Regular cardiac myocyte (primary cell): ENCODE results near the gene OR4B1. TPM values are rescaled to one million over a fixed set of nuclear protein-coding genes. Genes with fewer than 3 reads are reported as not detected.

Experiments
- total RNA-seq: library from RNA; depleted of rRNA; stranded (reverse); fragments of >200 nt; gene quantifications from 2 replicates; pipeline ENCODE4 v1.2.3, GENCODE V29; 2014

OR4B1 gene, protein sequence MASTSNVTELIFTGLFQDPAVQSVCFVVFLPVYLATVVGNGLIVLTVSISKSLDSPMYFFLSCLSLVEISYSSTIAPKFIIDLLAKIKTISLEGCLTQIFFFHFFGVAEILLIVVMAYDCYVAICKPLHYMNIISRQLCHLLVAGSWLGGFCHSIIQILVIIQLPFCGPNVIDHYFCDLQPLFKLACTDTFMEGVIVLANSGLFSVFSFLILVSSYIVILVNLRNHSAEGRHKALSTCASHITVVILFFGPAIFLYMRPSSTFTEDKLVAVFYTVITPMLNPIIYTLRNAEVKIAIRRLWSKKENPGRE
- total RNA-seq = not detected in 2 replicates

DNA sequence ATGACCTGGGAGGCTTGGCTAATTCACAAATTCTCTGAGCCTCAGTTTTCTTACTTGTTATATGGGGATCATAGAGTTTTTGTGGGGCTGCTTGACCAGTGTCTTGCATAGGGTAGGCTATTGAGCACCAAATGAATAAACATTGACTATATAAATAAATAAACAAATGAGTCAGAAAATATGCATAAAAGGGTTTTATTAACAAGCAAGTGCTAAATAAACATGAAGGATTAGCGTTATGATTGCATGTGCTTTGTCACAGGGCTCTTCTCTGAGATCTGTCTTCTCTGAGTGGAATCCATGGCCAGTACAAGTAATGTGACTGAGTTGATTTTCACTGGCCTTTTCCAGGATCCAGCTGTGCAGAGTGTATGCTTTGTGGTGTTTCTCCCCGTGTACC is at the start of gene OR4B1:
OR4B1 (plus strand) TSS at position 301 of the 400 bp plus-strand sequence; CDS start at position 301, 0 bp downstream.

DNA sequence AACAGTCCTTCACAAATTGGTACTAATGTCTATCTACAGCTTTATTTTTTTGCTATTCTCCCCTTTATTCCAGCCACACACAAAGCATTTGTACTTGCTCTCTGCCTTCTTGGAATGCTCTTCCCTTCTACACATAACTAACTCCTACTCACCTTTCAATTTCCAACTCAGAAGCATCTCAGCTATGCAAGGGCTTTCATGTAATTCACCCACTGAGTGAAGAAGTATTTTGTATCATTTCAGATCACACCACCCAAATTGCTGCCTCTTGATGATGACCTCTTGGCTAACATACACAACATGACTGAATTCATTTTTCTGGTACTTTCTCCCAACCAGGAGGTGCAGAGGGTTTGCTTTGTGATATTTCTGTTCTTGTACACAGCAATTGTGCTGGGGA is 28.2 kb downstream of the OR4B1 start, which contains the start of gene OR4X2:
OR4X2 (plus strand) TSS at position 301 of the 400 bp plus-strand sequence; CDS start at position 301, 0 bp downstream.

DNA sequence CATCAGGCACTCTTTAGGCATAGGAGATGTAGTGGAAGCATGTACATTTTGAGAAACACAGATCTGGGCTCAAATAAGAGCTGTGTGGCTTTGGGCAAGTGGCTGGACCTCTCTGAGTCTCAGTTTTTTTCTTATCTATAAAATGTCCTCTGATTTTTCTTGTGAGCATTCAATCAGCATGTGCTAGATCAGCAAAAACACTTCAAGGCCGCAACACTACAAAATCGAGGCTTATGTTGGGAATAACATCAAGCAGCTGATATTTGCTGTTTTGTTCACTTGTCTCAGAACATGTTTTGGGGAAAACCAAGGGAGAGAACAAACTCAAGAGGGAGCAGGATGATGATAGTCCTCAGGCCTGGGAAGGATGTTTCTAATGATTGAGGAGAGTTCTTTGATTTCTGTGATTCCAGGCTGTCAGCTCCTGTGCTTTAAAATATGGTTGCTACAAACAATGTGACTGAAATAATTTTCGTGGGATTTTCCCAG is 46.9 kb downstream of the OR4B1 start, which contains the start of gene OR4X1:
OR4X1 (plus strand) TSS at position 439 of the 489 bp plus-strand sequence; CDS start at position 439, 0 bp downstream.

Other genes with a start within 250 kb of the OR4B1 start
- 15.7 and 16.9 TPM in 2 replicates for gene PTPRJ, start 236.3 kb upstream of the OR4B1 start, total RNA-seq
- gene OR4X2, start 28.3 kb downstream of the OR4B1 start, total RNA-seq = not detected in 2 replicates
- gene OR4X1, start 47.1 kb downstream of the OR4B1 start, total RNA-seq = not detected in 2 replicates
- not detected in 2 replicates for gene OR4S1, start 89.4 kb downstream of the OR4B1 start, total RNA-seq
- not detected in 2 replicates for gene OR4C3, start 108.1 kb downstream of the OR4B1 start, total RNA-seq
- gene OR4C5, start 149.7 kb downstream of the OR4B1 start, total RNA-seq = not detected in 2 replicates